Measurements from ENCODE around the gene C10orf67.

The C10orf67 gene

GRCh38 chr10:23362069-23362830 lies 17.7 kb upstream of the C10orf67 start:
- TF ChIP-seq CTCF (IDR thresholded peaks at IDR 0.05) = no peak

GRCh38 chr10:23361665-23362064 lies 17.1 kb upstream of the C10orf67 start:
- peaks cover 0 to 10% of the 10 kb centered on the region in 2 experiments for H3K4me1 ChIP-seq (ENCODE audit: control insufficient read depth in 1 of 2, insufficient read depth in 1 of 2, low read depth in 1 of 2, low read length in 1 of 2)
- no peaks in the 10 kb centered on the region for H3K27me3 ChIP-seq
- H3K4me3 ChIP-seq (ENCODE audit: low read depth in 1 of 2, low read length in 1 of 2) = no peak overlapping the region
- no peak overlapping the region for H3K27ac ChIP-seq
- no peaks in the 10 kb centered on the region for H3K36me3 ChIP-seq
- no peaks in the 10 kb centered on the region for H3K9me3 ChIP-seq
- no peak for TF ChIP-seq CTCF (IDR thresholded peaks at IDR 0.05)

More at GRCh38 chr10:23362069-23362830, 17.7 kb upstream of the C10orf67 start:
- H3K27me3 ChIP-seq = no peaks in the 10 kb centered on the region
- H3K36me3 ChIP-seq = no peaks in the 10 kb centered on the region
- H3K9me3 ChIP-seq = no peaks in the 10 kb centered on the region
- H3K4me3 ChIP-seq (ENCODE audit: low read depth in 1 of 2, low read length in 1 of 2) = no peak overlapping the region
- H3K27ac ChIP-seq = no peak overlapping the region
- peaks cover 0 to 10% of the 10 kb centered on the region in 2 experiments for H3K4me1 ChIP-seq (ENCODE audit: control insufficient read depth in 1 of 2, insufficient read depth in 1 of 2, low read depth in 1 of 2, low read length in 1 of 2)

- no peak overlapping the region for H3K4me3 ChIP-seq (ENCODE audit: low read depth in 1 of 2, low read length in 1 of 2)
- no peaks in the 10 kb centered on the region for H3K36me3 ChIP-seq
- H3K27me3 ChIP-seq = no peaks in the 10 kb centered on the region
- no peaks in the 10 kb centered on the region for H3K9me3 ChIP-seq
- no peak overlapping the region for H3K27ac ChIP-seq
- no peak for TF ChIP-seq CTCF (IDR thresholded peaks at IDR 0.05)
- H3K4me1 ChIP-seq (ENCODE audit: control insufficient read depth in 1 of 2, insufficient read depth in 1 of 2, low read depth in 1 of 2, low read length in 1 of 2) = peaks cover 0 to 10% of the 10 kb centered on the region in 2 experiments
These were observed 15.2 kb upstream of the C10orf67 start for GRCh38 chr10:23359692-23360380.

GRCh38 chr10:23358357-23358756 lies 13.8 kb upstream of the C10orf67 start:
- no peak overlapping the region for H3K4me3 ChIP-seq (ENCODE audit: low read depth in 1 of 2, low read length in 1 of 2)
- peaks cover 0 to 10% of the 10 kb centered on the region in 2 experiments for H3K4me1 ChIP-seq (ENCODE audit: control insufficient read depth in 1 of 2, insufficient read depth in 1 of 2, low read depth in 1 of 2, low read length in 1 of 2)
- H3K27me3 ChIP-seq = no peaks in the 10 kb centered on the region
- H3K9me3 ChIP-seq = no peaks in the 10 kb centered on the region
- H3K27ac ChIP-seq = no peak overlapping the region
- no peaks in the 10 kb centered on the region for H3K36me3 ChIP-seq
- TF ChIP-seq CTCF (IDR thresholded peaks at IDR 0.05) = no peak

GRCh38 chr10:23354630-23355279 lies 10.2 kb upstream of the C10orf67 start:
- no peaks in the 10 kb centered on the region for H3K4me1 ChIP-seq (ENCODE audit: control insufficient read depth in 1 of 2, insufficient read depth in 1 of 2, low read depth in 1 of 2, low read length in 1 of 2)
- no peaks in the 10 kb centered on the region for H3K9me3 ChIP-seq
- H3K4me3 ChIP-seq (ENCODE audit: low read depth in 1 of 2, low read length in 1 of 2) = no peak overlapping the region
- TF ChIP-seq CTCF (IDR thresholded peaks at IDR 0.05) = no peak
- no peak overlapping the region for H3K27ac ChIP-seq
- H3K36me3 ChIP-seq = no peaks in the 10 kb centered on the region
- H3K27me3 ChIP-seq = peaks cover 3% of the 10 kb centered on the region

Measured in neutrophil (primary cell).